HTR-8/SVneo (cell line): ENCODE measurements around the gene MYL5.
"Not testable (repeated sequence)": the region's sequence is repeated elsewhere in the genome, so short reads cannot be mapped to it uniquely, and the experiment has no call there.

ENCODE experiments used
- DNase-seq: peaks from one replicate; pipeline ENCODE4 v3.0.0; 2011; ENCODE audit warnings: low spot score, mixed read lengths; ENCODE audit not compliant: insufficient read length
- FAIRE-seq: peaks from 2 replicates; lab custom pipeline; 2011; peaks lifted over from hg19 to GRCh38; lab: Jason Lieb, UNC

MYL5 gene

GRCh38 chr4:668219-668618, 6.1 kb upstream of the MYL5 start:
- FAIRE-seq, DNase-seq: not testable (repeated sequence)

GRCh38 chr4:669806-670559, 4.4 kb upstream of the MYL5 start:
- not testable (repeated sequence) for DNase-seq, FAIRE-seq

- FAIRE-seq, result no peak
Observed at GRCh38 chr4:671769-672168, 2.6 kb upstream of the MYL5 start.

GRCh38 chr4:673349-674091, 822 bp upstream of the MYL5 start:
- no peak for DNase-seq
- no peak for FAIRE-seq

More at GRCh38 chr4:671769-672168, 2.6 kb upstream of the MYL5 start:
- DNase-seq, result no peak

- FAIRE-seq, result no peak
- no peak for DNase-seq
Observed at GRCh38 chr4:675036-675882, 917 bp downstream of the MYL5 start.

GRCh38 chr4:675980-676870, 1.9 kb downstream of the MYL5 start:
- DNase-seq, result no peak
- FAIRE-seq, result no peak

- DNase-seq, result no peak
Observed at GRCh38 chr4:676871-677235, 2.5 kb downstream of the MYL5 start.

GRCh38 chr4:677431-678293, 3.3 kb downstream of the MYL5 start:
- no peak for DNase-seq

More at GRCh38 chr4:676871-677235, 2.5 kb downstream of the MYL5 start:
- no peak for FAIRE-seq

GRCh38 chr4:678331-679103, 4.2 kb downstream of the MYL5 start:
- FAIRE-seq (no peak), DNase-seq (no peak)

More at GRCh38 chr4:677431-678293, 3.3 kb downstream of the MYL5 start:
- FAIRE-seq, result no peak

- FAIRE-seq, result no peak
- no peak for DNase-seq
Observed at GRCh38 chr4:679104-679481, 4.8 kb downstream of the MYL5 start.

- DNase-seq (no peak), FAIRE-seq (no peak)
Observed at GRCh38 chr4:679629-680028, 5.3 kb downstream of the MYL5 start.

- DNase-seq, result no peak
- FAIRE-seq, result no peak
Observed at GRCh38 chr4:680091-680490, 5.7 kb downstream of the MYL5 start.

- DNase-seq, result no peak
- FAIRE-seq, result no peak
Observed at GRCh38 chr4:680551-680927, 6.2 kb downstream of the MYL5 start.

- no peak for FAIRE-seq
- DNase-seq, result no peak
Observed at GRCh38 chr4:680928-681645, 6.7 kb downstream of the MYL5 start.

GRCh38 chr4:681736-682451, 7.6 kb downstream of the MYL5 start:
- no peak for DNase-seq
- FAIRE-seq, result no peak

GRCh38 chr4:682490-683172, 8.3 kb downstream of the MYL5 start:
- FAIRE-seq (no peak), DNase-seq (no peak)
